Measurements from ENCODE around the gene RASSF5. TPM values are rescaled to one million over a fixed set of nuclear protein-coding genes. Genes with fewer than 3 reads are reported as not detected.

RASSF5 gene
- total and polyA plus RNA-seq, 10 of the 15 experiments (the other 5 are each of a cell fraction or from before 2014, with no cell fraction given) = 14.0 to 89.6 (median 68.9) TPM

DNA sequence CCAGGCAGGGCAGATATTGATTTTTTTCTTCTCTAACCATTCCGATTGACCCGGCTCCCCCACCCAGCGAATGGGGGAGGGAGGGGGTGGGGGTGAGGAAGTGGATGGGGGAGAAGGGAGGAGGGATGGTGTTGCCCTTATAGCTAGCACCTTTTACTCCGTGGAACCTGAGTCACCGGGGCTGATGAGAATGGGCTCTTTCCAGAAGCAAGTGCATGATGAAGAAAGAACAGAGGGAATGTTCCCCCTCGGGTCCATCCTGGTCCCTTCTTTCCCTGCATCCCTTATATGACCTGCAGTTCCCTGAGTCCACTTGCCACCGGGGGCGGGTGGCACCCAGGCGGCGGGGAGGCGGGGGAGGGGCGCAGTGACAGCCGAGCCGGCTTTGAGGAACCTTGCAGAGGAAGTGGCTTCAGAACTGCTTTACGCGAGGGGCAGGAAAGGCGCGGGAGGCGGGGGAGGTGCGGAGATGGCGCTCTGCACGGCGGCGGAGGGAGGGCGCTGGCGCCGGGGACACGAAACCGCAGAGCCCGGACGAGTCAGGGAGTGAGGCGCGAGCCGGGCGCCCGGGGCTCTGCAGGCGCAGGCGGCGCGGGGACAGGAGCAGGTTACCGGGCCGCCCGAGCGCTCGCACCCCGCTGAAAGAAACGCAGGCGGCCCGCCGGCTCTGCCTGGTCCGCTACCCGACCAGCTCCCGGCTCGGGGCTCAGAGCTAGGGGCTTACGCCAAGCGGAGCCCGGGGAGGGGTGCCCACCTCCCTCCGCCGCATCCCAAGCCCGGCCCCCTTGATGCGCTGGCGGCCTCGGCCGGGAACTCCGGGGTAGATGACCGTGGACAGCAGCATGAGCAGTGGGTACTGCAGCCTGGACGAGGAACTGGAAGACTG, 49.7 kb downstream of the RASSF5 start (continued):
- TF ChIP-seq, protein P1, sequence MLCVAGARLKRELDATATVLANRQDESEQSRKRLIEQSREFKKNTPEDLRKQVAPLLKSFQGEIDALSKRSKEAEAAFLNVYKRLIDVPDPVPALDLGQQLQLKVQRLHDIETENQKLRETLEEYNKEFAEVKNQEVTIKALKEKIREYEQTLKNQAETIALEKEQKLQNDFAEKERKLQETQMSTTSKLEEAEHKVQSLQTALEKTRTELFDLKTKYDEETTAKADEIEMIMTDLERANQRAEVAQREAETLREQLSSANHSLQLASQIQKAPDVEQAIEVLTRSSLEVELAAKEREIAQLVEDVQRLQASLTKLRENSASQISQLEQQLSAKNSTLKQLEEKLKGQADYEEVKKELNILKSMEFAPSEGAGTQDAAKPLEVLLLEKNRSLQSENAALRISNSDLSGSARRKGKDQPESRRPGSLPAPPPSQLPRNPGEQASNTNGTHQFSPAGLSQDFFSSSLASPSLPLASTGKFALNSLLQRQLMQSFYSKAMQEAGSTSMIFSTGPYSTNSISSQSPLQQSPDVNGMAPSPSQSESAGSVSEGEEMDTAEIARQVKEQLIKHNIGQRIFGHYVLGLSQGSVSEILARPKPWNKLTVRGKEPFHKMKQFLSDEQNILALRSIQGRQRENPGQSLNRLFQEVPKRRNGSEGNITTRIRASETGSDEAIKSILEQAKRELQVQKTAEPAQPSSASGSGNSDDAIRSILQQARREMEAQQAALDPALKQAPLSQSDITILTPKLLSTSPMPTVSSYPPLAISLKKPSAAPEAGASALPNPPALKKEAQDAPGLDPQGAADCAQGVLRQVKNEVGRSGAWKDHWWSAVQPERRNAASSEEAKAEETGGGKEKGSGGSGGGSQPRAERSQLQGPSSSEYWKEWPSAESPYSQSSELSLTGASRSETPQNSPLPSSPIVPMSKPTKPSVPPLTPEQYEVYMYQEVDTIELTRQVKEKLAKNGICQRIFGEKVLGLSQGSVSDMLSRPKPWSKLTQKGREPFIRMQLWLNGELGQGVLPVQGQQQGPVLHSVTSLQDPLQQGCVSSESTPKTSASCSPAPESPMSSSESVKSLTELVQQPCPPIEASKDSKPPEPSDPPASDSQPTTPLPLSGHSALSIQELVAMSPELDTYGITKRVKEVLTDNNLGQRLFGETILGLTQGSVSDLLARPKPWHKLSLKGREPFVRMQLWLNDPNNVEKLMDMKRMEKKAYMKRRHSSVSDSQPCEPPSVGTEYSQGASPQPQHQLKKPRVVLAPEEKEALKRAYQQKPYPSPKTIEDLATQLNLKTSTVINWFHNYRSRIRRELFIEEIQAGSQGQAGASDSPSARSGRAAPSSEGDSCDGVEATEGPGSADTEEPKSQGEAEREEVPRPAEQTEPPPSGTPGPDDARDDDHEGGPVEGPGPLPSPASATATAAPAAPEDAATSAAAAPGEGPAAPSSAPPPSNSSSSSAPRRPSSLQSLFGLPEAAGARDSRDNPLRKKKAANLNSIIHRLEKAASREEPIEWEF (IDR thresholded peaks at IDR 0.05; ENCODE audit: insufficient replicate concordance, low read depth, low read length) = no peak
- no peak for TF ChIP-seq ZZZ3 (IDR thresholded peaks at IDR 0.05; ENCODE audit: control insufficient read depth, insufficient read length, low read depth)
- TF ChIP-seq SIN3A (IDR thresholded peaks at IDR 0.05; ENCODE audit: low read depth, low read length) = no peak; the same call in 1 of the 2 replicates
- TF ChIP-seq, protein P2, sequence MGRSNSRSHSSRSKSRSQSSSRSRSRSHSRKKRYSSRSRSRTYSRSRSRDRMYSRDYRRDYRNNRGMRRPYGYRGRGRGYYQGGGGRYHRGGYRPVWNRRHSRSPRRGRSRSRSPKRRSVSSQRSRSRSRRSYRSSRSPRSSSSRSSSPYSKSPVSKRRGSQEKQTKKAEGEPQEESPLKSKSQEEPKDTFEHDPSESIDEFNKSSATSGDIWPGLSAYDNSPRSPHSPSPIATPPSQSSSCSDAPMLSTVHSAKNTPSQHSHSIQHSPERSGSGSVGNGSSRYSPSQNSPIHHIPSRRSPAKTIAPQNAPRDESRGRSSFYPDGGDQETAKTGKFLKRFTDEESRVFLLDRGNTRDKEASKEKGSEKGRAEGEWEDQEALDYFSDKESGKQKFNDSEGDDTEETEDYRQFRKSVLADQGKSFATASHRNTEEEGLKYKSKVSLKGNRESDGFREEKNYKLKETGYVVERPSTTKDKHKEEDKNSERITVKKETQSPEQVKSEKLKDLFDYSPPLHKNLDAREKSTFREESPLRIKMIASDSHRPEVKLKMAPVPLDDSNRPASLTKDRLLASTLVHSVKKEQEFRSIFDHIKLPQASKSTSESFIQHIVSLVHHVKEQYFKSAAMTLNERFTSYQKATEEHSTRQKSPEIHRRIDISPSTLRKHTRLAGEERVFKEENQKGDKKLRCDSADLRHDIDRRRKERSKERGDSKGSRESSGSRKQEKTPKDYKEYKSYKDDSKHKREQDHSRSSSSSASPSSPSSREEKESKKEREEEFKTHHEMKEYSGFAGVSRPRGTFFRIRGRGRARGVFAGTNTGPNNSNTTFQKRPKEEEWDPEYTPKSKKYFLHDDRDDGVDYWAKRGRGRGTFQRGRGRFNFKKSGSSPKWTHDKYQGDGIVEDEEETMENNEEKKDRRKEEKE (IDR thresholded peaks at IDR 0.05) = no peak
- TF ChIP-seq RUNX3 (IDR thresholded peaks at IDR 0.05; ENCODE audit: low read length) = no peak
- no peak for TF ChIP-seq MYB (IDR thresholded peaks at IDR 0.05; ENCODE audit: borderline replicate concordance, low read depth, low read length)
- TF ChIP-seq KLF5 (IDR thresholded peaks at IDR 0.05; ENCODE audit: partially characterized antibody) = no peak
- no peak for TF ChIP-seq HCFC1 (IDR thresholded peaks at IDR 0.05; ENCODE audit: low read length)
- TF ChIP-seq NFXL1 (IDR thresholded peaks at IDR 0.05; ENCODE audit: borderline replicate concordance) = no peak
- TF ChIP-seq, protein P3, sequence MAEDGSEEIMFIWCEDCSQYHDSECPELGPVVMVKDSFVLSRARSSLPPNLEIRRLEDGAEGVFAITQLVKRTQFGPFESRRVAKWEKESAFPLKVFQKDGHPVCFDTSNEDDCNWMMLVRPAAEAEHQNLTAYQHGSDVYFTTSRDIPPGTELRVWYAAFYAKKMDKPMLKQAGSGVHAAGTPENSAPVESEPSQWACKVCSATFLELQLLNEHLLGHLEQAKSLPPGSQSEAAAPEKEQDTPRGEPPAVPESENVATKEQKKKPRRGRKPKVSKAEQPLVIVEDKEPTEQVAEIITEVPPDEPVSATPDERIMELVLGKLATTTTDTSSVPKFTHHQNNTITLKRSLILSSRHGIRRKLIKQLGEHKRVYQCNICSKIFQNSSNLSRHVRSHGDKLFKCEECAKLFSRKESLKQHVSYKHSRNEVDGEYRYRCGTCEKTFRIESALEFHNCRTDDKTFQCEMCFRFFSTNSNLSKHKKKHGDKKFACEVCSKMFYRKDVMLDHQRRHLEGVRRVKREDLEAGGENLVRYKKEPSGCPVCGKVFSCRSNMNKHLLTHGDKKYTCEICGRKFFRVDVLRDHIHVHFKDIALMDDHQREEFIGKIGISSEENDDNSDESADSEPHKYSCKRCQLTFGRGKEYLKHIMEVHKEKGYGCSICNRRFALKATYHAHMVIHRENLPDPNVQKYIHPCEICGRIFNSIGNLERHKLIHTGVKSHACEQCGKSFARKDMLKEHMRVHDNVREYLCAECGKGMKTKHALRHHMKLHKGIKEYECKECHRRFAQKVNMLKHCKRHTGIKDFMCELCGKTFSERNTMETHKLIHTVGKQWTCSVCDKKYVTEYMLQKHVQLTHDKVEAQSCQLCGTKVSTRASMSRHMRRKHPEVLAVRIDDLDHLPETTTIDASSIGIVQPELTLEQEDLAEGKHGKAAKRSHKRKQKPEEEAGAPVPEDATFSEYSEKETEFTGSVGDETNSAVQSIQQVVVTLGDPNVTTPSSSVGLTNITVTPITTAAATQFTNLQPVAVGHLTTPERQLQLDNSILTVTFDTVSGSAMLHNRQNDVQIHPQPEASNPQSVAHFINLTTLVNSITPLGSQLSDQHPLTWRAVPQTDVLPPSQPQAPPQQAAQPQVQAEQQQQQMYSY (CRISPR knock-in tag; IDR thresholded peaks at IDR 0.05) = no peak
- TF ChIP-seq SUZ12 (IDR thresholded peaks at IDR 0.05; ENCODE audit: unreplicated experiment) = no peak
- no peak for TF ChIP-seq ZNF207 (IDR thresholded peaks at IDR 0.05; ENCODE audit: borderline replicate concordance)
- no peak for TF ChIP-seq ZBED1 (IDR thresholded peaks at IDR 0.05; ENCODE audit: borderline replicate concordance)
- peak; percentile 90 for TF ChIP-seq POLR2A (IDR thresholded peaks at IDR 0.05; ENCODE audit: low read depth, low read length)
- TF ChIP-seq MEF2B (IDR thresholded peaks at IDR 0.05; ENCODE audit: partially characterized antibody, poor library complexity, severe bottlenecking) = no peak
- TF ChIP-seq CEBPB (IDR thresholded peaks at IDR 0.05; ENCODE audit: borderline replicate concordance in 1 of 2, low read depth in 2 of 2, low read length in 2 of 2) = no peak
- no peak for TF ChIP-seq CHD1 (IDR thresholded peaks at IDR 0.05; ENCODE audit: low read depth, low read length)
- TF ChIP-seq MTA2 (IDR thresholded peaks at IDR 0.05; ENCODE audit: low read depth) = peak; percentile 28; the same call in 1 of the 2 replicates
